Prostate gland (tissue), 2 donors: ENCODE measurements around the gene RD3L.

Experiments used
- CTCF ChIP-seq, 4 experiments: fragments of 200-600 bp in 2 of 4; fragments of 450-650 bp in 2 of 4; sonication (generic) in 2 of 4; IDR thresholded peaks; 1 replicate in 3 of 4; 2 replicates in 1 of 4; pipeline ENCODE4 v1.5.1; 2016 to 2019; ENCODE audit warnings: antibody characterized with exemption in 4 of 4, mild to moderate bottlenecking in 2 of 4, moderate library complexity in 2 of 4
- POLR2A ChIP-seq: fragments of 450-650 bp; IDR thresholded peaks from one replicate; pipeline ENCODE4 v1.6.1; 2016; ENCODE audit warnings: antibody characterized with exemption, mild to moderate bottlenecking

- TF ChIP-seq CTCF (IDR thresholded peaks at IDR 0.05) (no peak), POLR2A (no peak)
Measured at GRCh38 chr14:103984196-103984595, 41.9 kb upstream of the RD3L start.
